Hepatocyte (in vitro differentiated cells): ENCODE measurements around the gene AP1G1. TPM values are rescaled to one million over a fixed set of nuclear protein-coding genes. Genes with fewer than 3 reads are reported as not detected.
"Not testable (repeated sequence)": the region's sequence is repeated elsewhere in the genome, so short reads cannot be mapped to it uniquely, and the experiment has no call there.

Experiments
- DNase-seq: peaks from one replicate; pipeline ENCODE4 v3.0.0-alpha.2; 2016; ENCODE audit warnings: low spot score
- H2AFZ ChIP-seq: fragments of 200-600 bp; sonication (generic); 2 replicates; pipeline ENCODE4 v1.6.0; 2016; ENCODE audit warnings: antibody characterized with exemption, mild to moderate bottlenecking
- H3K27ac ChIP-seq: fragments of 200-600 bp; sonication (generic); 2 replicates; pipeline ENCODE4 v1.5.1; 2016; ENCODE audit warnings: mild to moderate bottlenecking
- H3K27me3 ChIP-seq: fragments of 200-600 bp; sonication (generic); 2 replicates; pipeline ENCODE4 v1.6.1; 2016
- H3K36me3 ChIP-seq: fragments of 200-600 bp; sonication (generic); replicated peaks from 2 replicates; pipeline ENCODE4 v1.5.1; 2016; ENCODE audit warnings: low read depth; ENCODE audit not compliant: insufficient read depth
- H3K4me1 ChIP-seq: fragments of 200-600 bp; sonication (generic); 2 replicates; pipeline ENCODE4 v1.5.1; 2016; ENCODE audit warnings: mild to moderate bottlenecking, moderate library complexity; ENCODE audit not compliant: insufficient read depth
- H3K4me2 ChIP-seq: fragments of 200-600 bp; sonication (generic); 2 replicates; pipeline ENCODE4 v1.6.0; 2016
- H3K4me3 ChIP-seq: fragments of 200-600 bp; sonication (generic); 2 replicates; pipeline ENCODE4 v1.5.1; 2016; ENCODE audit warnings: mild to moderate bottlenecking
- H3K79me2 ChIP-seq: fragments of 200-600 bp; sonication (generic); 2 replicates; pipeline ENCODE4 v1.6.0; 2017; ENCODE audit warnings: mild to moderate bottlenecking
- H3K9me2 ChIP-seq: fragments of 200-600 bp; sonication (generic); replicated peaks from 2 replicates; pipeline ENCODE4 v1.6.0; 2017; ENCODE audit warnings: mild to moderate bottlenecking; ENCODE audit not compliant: insufficient read depth
- H3K9me3 ChIP-seq: fragments of 200-600 bp; sonication (generic); 2 replicates; pipeline ENCODE4 v1.5.1; 2016; ENCODE audit warnings: low read depth, mild to moderate bottlenecking
- H4K20me1 ChIP-seq: fragments of 200-600 bp; sonication (generic); 2 replicates; pipeline ENCODE4 v1.6.0; 2016; ENCODE audit warnings: mild to moderate bottlenecking; ENCODE audit not compliant: insufficient read depth, poor library complexity, severe bottlenecking
- CTCF ChIP-seq: fragments of 200-600 bp; sonication (generic); IDR thresholded peaks from 2 replicates; pipeline ENCODE4 v1.5.1; 2016; ENCODE audit warnings: antibody characterized with exemption, mild to moderate bottlenecking; ENCODE audit not compliant: poor library complexity
- EZH2 ChIP-seq: fragments of 200-600 bp; sonication (generic); IDR thresholded peaks from 2 replicates; pipeline ENCODE4 v1.6.1; 2016; ENCODE audit warnings: antibody characterized with exemption, mild to moderate bottlenecking, borderline replicate concordance
- EZH2phosphoT487 ChIP-seq: fragments of 200-600 bp; sonication (generic); IDR thresholded peaks from one replicate; pipeline ENCODE4 v1.6.1; 2018; ENCODE audit warnings: antibody characterized with exemption, mild to moderate bottlenecking, low read depth, moderate library complexity; ENCODE audit not compliant: unreplicated experiment, severe bottlenecking
- WGBS: methylation state at CpG from one replicate; pipeline ENCODE4 v1.1.6; 2016; ENCODE audit warnings: low lambda C conversion rate; ENCODE audit errors: missing lambda C conversion rate; 5-methylcytosine and 5-hydroxymethylcytosine counted together
- polyA plus RNA-seq: library from polyadenylated mRNA; unstranded; fragments of >200 nt; fragmentation: Nextera tagmentation; extraction: Ambion mirVana; gene quantifications from 2 replicates; pipeline ENCODE4 v1.2.1, GENCODE V29; 2016
- small RNA-seq: library from RNA; depleted of rRNA; stranded (forward); fragments of <200 nt; gene quantifications from one replicate; pipeline ENCODE3, GENCODE V24; 2014
- total RNA-seq: library from RNA; depleted of rRNA; stranded (reverse); fragments of >200 nt; gene quantifications from 2 replicates; pipeline ENCODE4 v1.2.3, GENCODE V29; 2014

The AP1G1 gene
- total and polyA plus RNA-seq, 2 experiments from 2014 or later: 28.3 to 96.2 TPM

- TF ChIP-seq CTCF (no peak), EZH2phosphoT487 (no peak), EZH2 (no peak)
Observed at GRCh38 chr16:71689901-71690300, 118.7 kb downstream of the AP1G1 start.

GRCh38 chr16:71687861-71688260 lies 120.8 kb downstream of the AP1G1 start:
- DNase-seq: no peak
- WGBS: 87% methylated on average over 3 of the region's 3 CpGs
- H3K9me3 ChIP-seq: no peaks in the 10 kb centered on the region
- no peak overlapping the region for H2AFZ ChIP-seq
- no peak for TF ChIP-seq EZH2
- no peak for TF ChIP-seq EZH2phosphoT487
- TF ChIP-seq CTCF: no peak
- H3K36me3 ChIP-seq: no peaks in the 10 kb centered on the region
- H4K20me1 ChIP-seq: no peaks in the 10 kb centered on the region
- H3K79me2 ChIP-seq: no peaks in the 10 kb centered on the region
- no peaks in the 10 kb centered on the region for H3K9me2 ChIP-seq
- no peak overlapping the region for H3K4me2 ChIP-seq
- H3K27me3 ChIP-seq: no peaks in the 10 kb centered on the region
- H3K4me1 ChIP-seq: no peaks in the 10 kb centered on the region
- no peak overlapping the region for H3K27ac ChIP-seq
- H3K4me3 ChIP-seq: no peak overlapping the region

More at GRCh38 chr16:71689901-71690300, 118.7 kb downstream of the AP1G1 start:
- no peak overlapping the region for H2AFZ ChIP-seq
- no peak for DNase-seq
- no peak overlapping the region for H3K4me3 ChIP-seq
- H3K9me3 ChIP-seq: no peaks in the 10 kb centered on the region
- no peaks in the 10 kb centered on the region for H3K36me3 ChIP-seq
- H3K27me3 ChIP-seq: no peaks in the 10 kb centered on the region
- WGBS: 74% methylated on average over 1 of the region's 1 CpG
- no peak overlapping the region for H3K27ac ChIP-seq
- H3K9me2 ChIP-seq: no peaks in the 10 kb centered on the region
- no peak overlapping the region for H3K4me2 ChIP-seq
- H4K20me1 ChIP-seq: no peaks in the 10 kb centered on the region
- H3K79me2 ChIP-seq: peaks cover 3% of the 10 kb centered on the region
- H3K4me1 ChIP-seq: no peaks in the 10 kb centered on the region

DNA sequence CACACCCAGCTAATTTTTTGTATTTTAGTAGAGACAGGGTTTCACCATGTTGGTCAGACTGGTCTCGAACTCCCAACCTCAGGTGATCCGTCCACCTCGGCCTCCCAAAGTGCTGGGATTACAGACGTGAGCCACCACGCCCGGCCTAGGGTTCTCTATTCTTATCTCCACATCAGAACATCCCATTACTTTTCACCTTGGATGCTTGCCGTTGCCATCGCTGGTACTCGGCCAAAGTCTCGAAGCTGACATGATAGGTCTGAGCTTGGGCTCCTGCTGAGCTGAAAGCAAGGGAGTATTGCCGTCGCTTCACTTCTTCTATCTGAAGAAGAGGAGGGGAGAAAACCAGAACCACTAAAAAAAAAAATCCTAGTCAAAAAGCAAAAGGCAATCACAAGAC lies 124.4 kb downstream of the AP1G1 start:
- not testable (repeated sequence) for H3K27me3 ChIP-seq, DNase-seq, H3K36me3 ChIP-seq, H3K9me2 ChIP-seq, H4K20me1 ChIP-seq, H3K79me2 ChIP-seq, H3K4me3 ChIP-seq, H3K4me1 ChIP-seq, H3K4me2 ChIP-seq, H3K27ac ChIP-seq, H2AFZ ChIP-seq, H3K9me3 ChIP-seq
- WGBS: 98% methylated on average over 12 of the region's 12 CpGs

GRCh38 chr16:71681360-71681759 lies 127.3 kb downstream of the AP1G1 start:
- Histone ChIP-seq H3K27ac (no peak overlapping the region), H3K27me3 (no peaks in the 10 kb centered on the region), H3K9me3 (no peaks in the 10 kb centered on the region), H3K4me2 (no peak overlapping the region), H2AFZ (no peak overlapping the region), H3K4me3 (no peak overlapping the region), H3K4me1 (no peaks in the 10 kb centered on the region), H3K36me3 (no peaks in the 10 kb centered on the region), H3K9me2 (no peaks in the 10 kb centered on the region), H3K79me2 (no peaks in the 10 kb centered on the region), H4K20me1 (no peaks in the 10 kb centered on the region)
- no peak for DNase-seq
- 87% methylated on average over 2 of the region's 2 CpGs for WGBS
- no peak for TF ChIP-seq CTCF
- TF ChIP-seq EZH2phosphoT487: no peak
- no peak for TF ChIP-seq EZH2

Small RNA genes within 50 kb of the gene (small RNA-seq; reads per million reads assigned to genes)
- not detected for gene AC010653.3
- gene SNORA70D: not detected
- 19,587 reads per million, percentile 100 among the genes with 10 or more reads in this experiment for gene SNORD71

Other genes with a start within 250 kb of the AP1G1 start
- 3.9 and 4.2 TPM in 2 replicates for gene TAT, start 231.7 kb downstream of the AP1G1 start, total RNA-seq
- 2.7 and 2.8 TPM in 2 replicates for gene TAT, start 231.7 kb downstream of the AP1G1 start, polyA plus RNA-seq
- gene MARVELD3, start 182.7 kb downstream of the AP1G1 start, total RNA-seq: 35.5 and 37.7 TPM in 2 replicates
- 42.5 and 52.7 TPM in 2 replicates for gene MARVELD3, start 182.7 kb downstream of the AP1G1 start, polyA plus RNA-seq
- 15.0 and 17.5 TPM in 2 replicates for gene PHLPP2, start 84.1 kb downstream of the AP1G1 start, total RNA-seq
- 4.5 and 7.4 TPM in 2 replicates for gene PHLPP2, start 84.1 kb downstream of the AP1G1 start, polyA plus RNA-seq
- 17.3 and 20.8 TPM in 2 replicates for gene ATXN1L, start 37.1 kb upstream of the AP1G1 start, total RNA-seq
- 8.1 and 8.6 TPM in 2 replicates for gene ATXN1L, start 37.1 kb upstream of the AP1G1 start, polyA plus RNA-seq
- gene ZNF821, start 75.3 kb upstream of the AP1G1 start, total RNA-seq: 12.7 and 13.5 TPM in 2 replicates
- gene ZNF821, start 75.3 kb upstream of the AP1G1 start, polyA plus RNA-seq: 20.6 and 24.4 TPM in 2 replicates
- gene IST1, start 86.7 kb upstream of the AP1G1 start, total RNA-seq: 216 and 240 TPM in 2 replicates
- gene IST1, start 86.7 kb upstream of the AP1G1 start, polyA plus RNA-seq: 144 and 172 TPM in 2 replicates
- gene PKD1L3, start 191.6 kb upstream of the AP1G1 start, total RNA-seq: 0.23 TPM in 1 of 2 replicates, not detected in the other
- 0.50 TPM in 1 of 2 replicates, not detected in the other for gene PKD1L3, start 191.6 kb upstream of the AP1G1 start, polyA plus RNA-seq
- gene DHODH, start 199.9 kb upstream of the AP1G1 start, total RNA-seq: 4.2 and 6.6 TPM in 2 replicates
- gene DHODH, start 199.9 kb upstream of the AP1G1 start, polyA plus RNA-seq: 5.6 and 6.5 TPM in 2 replicates
- 374 and 430 TPM in 2 replicates for gene HP, start 245.7 kb upstream of the AP1G1 start, total RNA-seq
- gene HP, start 245.7 kb upstream of the AP1G1 start, polyA plus RNA-seq: 495 and 719 TPM in 2 replicates